ENCODE measurements around the gene NTN5. TPM values are rescaled to one million over a fixed set of nuclear protein-coding genes. Genes with fewer than 3 reads are reported as not detected.

Gene NTN5
- total RNA-seq, 4 donors from 2014 or later, result 0.47 to 1.9 (median 0.58) TPM; not detected in 1

GRCh38 chr19:48642862-48643261 lies 30.0 kb downstream of the NTN5 start:
- intact Hi-C loops (cut with DNase I; ENCODE audit: low total_unique reads), result loop anchor here (10.0 kb wide), 2 partner anchors 142 to 192 kb away; partner anchors contain the start of gene HSD17B14
- 85 to 91% methylated on average over 5 of the region's 5 CpGs for WGBS, 2 donors
- no peak overlapping the region for H3K4me3 ChIP-seq (ENCODE audit: low read depth, poor library complexity, severe bottlenecking)
- TF ChIP-seq POLR2A (IDR thresholded peaks at IDR 0.05) (no peak), CTCF (IDR thresholded peaks at IDR 0.05) (no peak)
- no peak for DNase-seq (ENCODE audit: low spot score in 2 of 2)

- H3K4me3 ChIP-seq (ENCODE audit: low read depth, poor library complexity, severe bottlenecking), result no peak overlapping the region
- DNase-seq (ENCODE audit: low spot score in 2 of 2), result no peak
- 95 to 97% methylated on average over 2 of the region's 2 CpGs for WGBS, 2 donors
- TF ChIP-seq POLR2A (IDR thresholded peaks at IDR 0.05) (no peak), CTCF (IDR thresholded peaks at IDR 0.05) (no peak)
- intact Hi-C loops (cut with DNase I; ENCODE audit: low total_unique reads), result loop anchor here (10.0 kb wide), 2 partner anchors 143 to 193 kb away; partner anchors contain the start of gene HSD17B14
These were observed 31.0 kb downstream of the NTN5 start for GRCh38 chr19:48641850-48642249.

GRCh38 chr19:48639483-48640375 lies 33.1 kb downstream of the NTN5 start:
- 67 to 71% methylated on average over 33 of the region's 33 CpGs for WGBS, 2 donors
- intact Hi-C loops (cut with DNase I; ENCODE audit: low total_unique reads), result loop anchor here (10.0 kb wide), 2 partner anchors 145 to 195 kb away; partner anchors contain the start of gene HSD17B14
- H3K4me3 ChIP-seq (ENCODE audit: low read depth, poor library complexity, severe bottlenecking), result no peak overlapping the region
- TF ChIP-seq CTCF (IDR thresholded peaks at IDR 0.05) (no peak), POLR2A (IDR thresholded peaks at IDR 0.05) (no peak)
- no peak for DNase-seq (ENCODE audit: low spot score in 2 of 2)

GRCh38 chr19:48638831-48639381 lies 33.9 kb downstream of the NTN5 start:
- no peak overlapping the region for H3K4me3 ChIP-seq (ENCODE audit: low read depth, poor library complexity, severe bottlenecking)
- intact Hi-C loops (cut with DNase I; ENCODE audit: low total_unique reads), result no loop called here
- 68 to 75% methylated on average over 16 of the region's 16 CpGs for WGBS, 2 donors
- no peak for DNase-seq (ENCODE audit: low spot score in 2 of 2)
- TF ChIP-seq POLR2A (IDR thresholded peaks at IDR 0.05) (no peak), CTCF (IDR thresholded peaks at IDR 0.05) (no peak)

- DNase-seq (ENCODE audit: low spot score in 2 of 2), result peak; percentile 90 to 95
- intact Hi-C loops (cut with DNase I; ENCODE audit: low total_unique reads), result no loop called here
- TF ChIP-seq CTCF (IDR thresholded peaks at IDR 0.05), result no peak
- no peak for TF ChIP-seq POLR2A (IDR thresholded peaks at IDR 0.05)
- peak overlapping the region; percentile 37 for H3K4me3 ChIP-seq (ENCODE audit: low read depth, poor library complexity, severe bottlenecking)
- 5 to 9% methylated on average over 19 to 28 of the region's 29 CpGs for WGBS, 2 donors
These were observed 34.6 kb downstream of the NTN5 start for GRCh38 chr19:48637948-48638830.

Data from lower leg skin (tissue), 4 donors.